NOMO-1 treated with dmso at 0.1 percent for 144 hours (cell line): ENCODE measurements around the gene PRLR.
"Not testable (repeated sequence)": the region's sequence is repeated elsewhere in the genome, so short reads cannot be mapped to it uniquely, and the experiment has no call there.

Source experiments
- DNase-seq: peaks from one replicate; lab custom pipeline; 2025; ENCODE audit not compliant: unreplicated experiment; lab: John Stamatoyannopoulos, UW

The PRLR gene

GRCh38 chr5:35045280-35045679 lies 185.0 kb downstream of the PRLR start:
- DNase-seq = no peak

GRCh38 chr5:35044649-35045048 lies 185.6 kb downstream of the PRLR start:
- no peak for DNase-seq

DNA sequence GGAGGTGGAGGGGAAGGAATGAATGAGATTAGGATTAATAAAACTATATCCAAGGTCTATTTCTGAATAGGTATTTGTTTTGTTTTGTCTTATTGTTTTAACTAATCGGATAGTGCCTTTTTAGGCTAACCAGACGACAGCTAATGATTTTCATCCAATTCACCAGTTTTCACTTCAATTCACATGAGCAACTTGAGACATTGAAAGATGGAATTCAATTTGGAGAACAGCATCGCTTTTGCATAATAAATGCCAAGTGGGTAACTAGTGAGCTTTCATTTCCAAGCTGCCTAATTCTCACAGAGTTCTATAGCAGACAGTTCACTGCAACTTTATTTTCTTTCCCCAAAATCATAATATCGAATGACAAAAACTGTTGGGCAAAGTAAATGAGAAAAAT lies 187.5 kb downstream of the PRLR start:
- no peak for DNase-seq

DNA sequence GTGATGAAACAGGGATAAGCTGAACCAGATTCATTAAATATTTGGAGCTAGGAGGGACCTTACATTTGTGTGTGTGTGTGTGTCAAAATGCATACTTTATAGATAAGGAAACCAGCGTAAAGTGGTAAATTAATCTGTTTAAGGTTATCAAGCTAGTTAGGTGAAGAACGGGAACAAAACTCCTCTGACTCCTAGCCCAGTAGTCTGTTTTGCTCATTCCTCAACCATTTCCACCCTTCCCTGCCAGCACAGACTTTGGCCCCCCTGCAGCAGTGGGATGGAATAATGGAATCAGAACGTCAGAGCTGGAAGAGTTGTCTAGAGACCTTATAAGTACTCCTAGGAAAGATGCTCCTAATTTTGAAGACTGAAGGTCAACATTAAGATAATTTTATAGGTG lies 189.0 kb downstream of the PRLR start:
- DNase-seq = no peak

DNA sequence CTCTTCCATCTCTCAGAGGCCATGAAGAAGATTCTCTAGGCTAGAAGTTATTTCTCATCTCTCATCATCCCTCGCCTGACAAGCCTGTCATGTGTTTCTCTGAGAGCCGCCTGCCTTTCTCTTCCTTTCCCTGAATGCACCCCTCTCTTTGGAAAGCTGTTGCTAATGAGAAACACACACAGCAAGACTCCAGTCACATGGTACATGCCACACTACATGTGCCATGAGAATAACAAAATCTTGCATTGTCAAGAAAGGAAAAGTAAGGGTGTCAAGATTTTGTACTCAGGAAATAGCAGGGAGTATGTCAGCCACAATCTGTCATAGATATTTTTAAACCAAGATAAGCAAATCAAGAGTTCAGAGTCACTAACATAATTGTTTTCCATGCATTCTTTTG lies 191.4 kb downstream of the PRLR start:
- no peak for DNase-seq

DNA sequence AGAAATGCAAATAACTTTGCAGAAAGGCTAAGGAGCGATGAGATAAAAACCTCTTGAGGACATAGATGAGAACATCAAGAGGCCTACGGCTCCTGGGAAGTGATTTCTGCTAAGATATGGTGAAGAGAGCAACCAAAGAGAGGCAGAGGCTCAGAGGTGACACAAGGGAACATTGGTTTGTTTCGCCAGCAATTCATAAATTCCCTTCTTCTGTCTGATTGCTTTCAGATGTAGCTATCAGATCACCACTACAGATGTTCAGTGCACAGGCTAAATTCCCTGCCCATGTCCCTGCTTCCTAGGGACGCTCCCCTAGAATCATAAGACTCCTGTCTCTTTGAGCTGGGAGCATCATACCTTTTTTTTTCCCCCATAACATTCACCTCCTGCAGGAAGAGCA lies 193.8 kb downstream of the PRLR start:
- DNase-seq = no peak

DNA sequence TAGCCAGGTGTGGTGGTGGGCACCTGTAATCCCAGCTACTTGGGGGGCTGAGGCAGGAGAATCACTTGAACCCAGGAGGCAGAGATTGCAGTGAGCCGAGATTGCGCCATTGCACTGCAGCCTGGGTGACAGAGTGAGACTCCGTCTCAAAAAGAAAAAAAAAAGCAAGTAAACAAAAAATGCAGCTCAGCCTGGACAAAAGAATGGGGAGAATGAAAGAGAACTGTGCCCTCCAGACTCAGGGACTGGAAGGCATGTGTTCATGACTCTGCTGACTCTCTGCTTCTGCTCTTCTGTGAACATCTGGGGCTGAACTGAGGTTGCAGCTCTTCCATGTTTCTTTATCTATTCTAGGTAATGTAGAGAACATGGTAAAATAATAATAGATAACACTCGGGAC lies 194.4 kb downstream of the PRLR start:
- not testable (repeated sequence) for DNase-seq

GRCh38 chr5:35035271-35035670 lies 195.0 kb downstream of the PRLR start:
- no peak for DNase-seq

- no peak for DNase-seq
These were observed 197.9 kb downstream of the PRLR start for GRCh38 chr5:35032356-35032755.

GRCh38 chr5:35031276-35031675 lies 199.0 kb downstream of the PRLR start:
- no peak for DNase-seq

DNA sequence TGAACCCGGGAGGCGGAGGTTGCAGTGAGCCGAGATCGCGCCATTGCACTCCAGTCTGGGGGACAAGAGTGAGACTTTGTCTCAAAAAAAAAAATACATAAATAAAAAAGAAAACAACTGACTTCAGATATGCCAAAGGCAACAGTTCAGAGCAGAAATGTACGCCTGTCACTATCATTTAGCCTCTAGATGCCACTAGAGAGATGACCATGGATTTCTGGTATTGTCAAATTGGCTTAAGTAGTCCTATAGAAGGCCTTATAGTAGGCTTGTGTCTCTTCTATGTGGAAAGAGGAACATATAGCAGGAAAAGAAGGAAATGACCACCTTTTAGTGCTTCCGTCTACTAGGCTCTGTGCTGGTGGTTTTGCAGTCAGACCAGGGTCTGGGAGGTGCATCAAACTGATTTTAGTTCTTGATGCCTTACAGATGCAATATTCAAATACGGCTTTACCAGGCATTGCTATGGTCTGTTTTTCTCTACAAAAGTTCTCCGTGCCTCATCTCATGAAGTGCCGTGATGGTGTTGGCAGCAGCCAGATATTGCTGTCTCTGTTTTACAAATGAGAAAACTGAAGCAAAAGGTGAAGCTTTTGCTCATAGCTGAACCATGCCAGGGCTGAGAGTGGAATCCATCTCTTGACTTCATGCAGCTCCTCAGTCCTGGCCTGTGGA lies 199.7 kb downstream of the PRLR start:
- DNase-seq = peak; percentile 87

- DNase-seq = no peak
These were observed 201.0 kb downstream of the PRLR start for GRCh38 chr5:35029333-35029732.

DNA sequence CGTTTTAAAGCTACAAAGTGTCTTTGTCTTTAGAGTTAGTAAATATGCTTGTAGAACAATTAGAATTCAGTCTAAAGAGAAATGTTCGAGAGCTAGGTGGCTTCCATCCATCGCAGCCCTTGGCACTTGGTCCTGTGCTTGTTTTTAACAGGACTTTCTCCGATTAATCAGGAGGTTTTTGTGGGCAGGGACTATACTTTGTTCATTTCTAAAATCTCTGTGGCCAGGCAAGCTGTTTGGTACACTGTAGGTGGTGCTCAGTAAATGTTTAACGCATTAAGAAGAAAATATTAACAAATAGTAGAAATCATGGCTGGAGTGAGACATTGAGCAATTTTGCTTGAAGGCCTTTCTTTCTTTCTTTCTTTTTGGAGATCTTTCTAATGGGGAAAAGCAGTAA lies 203.3 kb downstream of the PRLR start:
- DNase-seq = peak; percentile 19

DNA sequence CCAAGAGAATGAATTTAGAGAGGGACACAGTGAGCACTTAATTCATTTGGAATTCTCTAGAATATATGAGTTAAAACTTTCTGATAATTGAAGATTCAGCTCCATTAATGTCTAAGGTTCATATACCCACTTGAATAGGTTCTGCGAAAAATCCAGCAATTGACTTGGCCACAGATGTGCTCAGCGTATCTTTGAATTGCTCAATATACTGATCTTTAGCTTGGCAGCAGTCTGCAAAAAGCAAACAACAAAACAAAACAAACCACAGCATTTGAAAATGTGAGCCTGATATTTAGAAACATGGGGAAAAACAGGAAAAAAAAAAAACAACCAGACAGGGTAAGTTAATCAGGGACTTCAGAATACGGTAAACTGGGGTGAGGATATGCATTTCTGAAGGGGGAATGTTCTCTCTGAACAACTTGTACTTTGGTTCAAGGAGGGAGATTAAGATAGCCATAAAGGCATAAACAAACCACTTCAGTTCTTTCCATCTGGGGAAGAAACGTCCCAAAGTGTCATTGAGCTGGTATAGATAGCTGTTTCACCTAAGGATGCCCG lies 203.9 kb downstream of the PRLR start:
- no peak for DNase-seq

GRCh38 chr5:35024911-35025510 lies 205.3 kb downstream of the PRLR start:
- no peak for DNase-seq

GRCh38 chr5:35023391-35024178 lies 206.7 kb downstream of the PRLR start:
- DNase-seq = no peak

DNA sequence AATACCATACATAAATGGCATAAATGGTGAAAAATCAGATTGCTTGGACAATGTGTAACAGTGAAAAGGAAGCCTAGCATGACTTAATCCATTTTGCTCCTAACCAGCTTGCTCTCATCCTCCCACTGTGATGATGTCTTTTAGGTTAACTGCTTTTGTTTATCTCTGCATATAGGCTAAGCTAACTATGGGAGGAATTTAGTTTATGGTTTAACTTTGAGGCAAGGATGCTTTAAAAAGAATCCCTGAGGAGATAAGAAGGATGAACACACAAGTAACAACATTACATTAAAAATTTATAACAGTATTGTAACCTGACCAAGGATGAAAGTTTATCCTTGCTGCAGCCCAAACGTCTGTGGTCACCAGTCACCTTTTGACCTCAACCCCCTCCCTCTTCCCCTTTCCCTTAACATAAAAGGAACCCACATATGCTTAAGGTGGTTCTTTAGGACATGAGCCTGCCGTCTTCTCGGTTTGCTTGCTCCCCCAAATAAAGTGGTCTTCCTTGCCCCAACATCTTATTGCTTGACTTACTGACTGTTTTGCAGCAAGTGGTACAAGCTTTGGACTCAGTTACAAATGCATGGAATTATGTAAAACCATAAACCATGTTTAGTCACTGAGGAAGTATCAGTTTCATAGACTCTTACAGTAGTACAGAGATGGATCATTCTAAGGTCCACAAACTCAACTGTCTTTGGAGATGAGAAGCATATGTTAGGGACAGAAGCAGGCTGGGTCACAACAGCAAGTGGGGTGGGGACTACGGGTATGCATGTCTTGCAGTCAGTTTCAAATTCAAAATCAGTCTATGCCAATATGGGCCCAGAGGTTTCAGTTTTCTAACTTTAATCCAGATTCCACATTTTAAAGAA lies 213.9 kb downstream of the PRLR start:
- no peak for DNase-seq

DNA sequence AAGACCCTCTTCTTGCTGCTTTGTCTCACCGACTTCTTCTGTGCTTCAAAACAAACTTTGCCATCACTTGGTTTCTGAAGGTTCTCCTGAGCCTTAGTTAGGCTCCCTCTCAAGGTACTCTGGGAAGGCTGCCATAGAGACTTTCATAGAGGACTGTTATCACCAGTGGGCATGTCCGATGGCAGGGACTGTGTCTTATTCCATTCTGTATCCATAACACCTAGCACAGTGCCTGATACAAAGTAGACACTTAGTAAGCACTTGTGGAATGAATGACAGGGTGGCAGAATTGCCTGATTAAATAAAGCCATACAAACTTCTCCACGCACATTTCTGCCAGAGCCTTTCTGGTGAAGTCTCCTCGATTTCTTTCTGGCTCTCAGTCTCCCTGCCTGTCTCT lies 215.2 kb downstream of the PRLR start:
- DNase-seq = no peak

DNA sequence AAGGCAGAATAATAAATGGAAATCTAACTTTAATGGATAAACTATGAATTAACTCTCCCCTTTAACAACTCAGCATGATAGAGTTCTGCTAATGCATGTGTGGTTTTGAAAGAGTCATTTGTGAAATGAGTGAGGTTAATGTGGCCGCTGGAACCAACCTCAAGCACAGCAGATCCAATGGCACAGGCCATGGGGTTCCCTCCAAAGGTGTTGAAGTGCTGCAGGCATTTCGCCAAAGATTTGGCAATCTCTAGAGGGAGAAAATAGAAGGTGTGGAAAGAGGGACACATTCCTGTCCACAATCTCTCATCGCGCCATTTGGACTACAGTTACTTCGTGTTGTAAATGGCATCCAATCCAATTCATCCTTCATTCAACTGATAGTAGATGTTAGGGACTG lies 217.5 kb downstream of the PRLR start:
- DNase-seq = no peak

- DNase-seq = no peak
These were observed 217.9 kb downstream of the PRLR start for GRCh38 chr5:35012365-35012764.

DNA sequence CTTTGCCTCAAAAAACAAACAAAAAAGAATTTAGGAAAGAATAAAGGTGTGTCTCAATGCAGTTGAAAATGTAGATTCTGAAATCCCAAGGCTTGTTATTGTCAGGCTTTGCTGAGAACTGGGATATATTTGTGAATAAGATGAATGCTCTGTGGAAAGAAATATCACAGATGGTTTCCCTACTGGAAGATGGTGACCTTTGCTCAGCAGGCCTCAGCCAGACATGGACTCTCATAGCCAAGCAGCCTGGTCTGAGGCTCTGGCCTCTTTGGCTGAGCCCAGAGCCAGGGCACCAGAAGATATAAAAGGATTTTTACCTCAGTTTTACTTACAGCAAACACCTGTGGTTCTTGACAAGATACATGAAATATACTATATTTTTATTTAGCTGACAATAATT lies 219.6 kb downstream of the PRLR start:
- no peak for DNase-seq
